Neural cell (in vitro differentiated cells): ENCODE measurements around the gene COX6B2. TPM values are rescaled to one million over a fixed set of nuclear protein-coding genes. Genes with fewer than 3 reads are reported as not detected.

Experiments used
- H2AFZ ChIP-seq: fragments of 200-600, 300-800 bp; sonication (generic), shearing (Covaris generic); 2 replicates; pipeline ENCODE4 v1.6.0; 2014; ENCODE audit warnings: low read depth, mild to moderate bottlenecking, antibody characterized with exemption, low read length, moderate library complexity
- H3F3A ChIP-seq: fragments of 200-600 bp; shearing (Covaris generic); 2 replicates; pipeline ENCODE4 v1.6.1; 2016; ENCODE audit warnings: mild to moderate bottlenecking, moderate library complexity, mixed read lengths, antibody characterized with exemption, low read length; ENCODE audit not compliant: insufficient read depth, poor library complexity, severe bottlenecking
- H3K27ac ChIP-seq: fragments of 200-600, 300-800 bp; sonication (generic), shearing (Covaris generic); 2 replicates; pipeline ENCODE4 v1.5.1; 2014; ENCODE audit warnings: mild to moderate bottlenecking, low read length, moderate library complexity
- H3K27me3 ChIP-seq: fragments of 300-800, 200-600 bp; sonication (generic), shearing (Covaris generic); 2 replicates; pipeline ENCODE4 v1.6.0; 2014; ENCODE audit warnings: mild to moderate bottlenecking, low read depth, low read length, moderate library complexity; ENCODE audit not compliant: insufficient read depth
- H3K36me3 ChIP-seq: fragments of 300-800, 200-600 bp; sonication (generic), shearing (Covaris generic); 2 replicates; pipeline ENCODE4 v1.5.1; 2014; ENCODE audit warnings: mild to moderate bottlenecking, antibody characterized with exemption, low read length, moderate library complexity; ENCODE audit not compliant: insufficient read depth
- H3K4me2 ChIP-seq: fragments of 300-800, 200-600 bp; sonication (generic), shearing (Covaris generic); 2 replicates; pipeline ENCODE4 v1.6.0; 2014; ENCODE audit warnings: mild to moderate bottlenecking, low read length
- H3K4me3 ChIP-seq: fragments of 300-800, 200-600 bp; sonication (generic), shearing (Covaris generic); 2 replicates; pipeline ENCODE4 v1.5.1; 2014; ENCODE audit warnings: mild to moderate bottlenecking, low read length, moderate library complexity
- H3K79me2 ChIP-seq: fragments of 200-600 bp; shearing (Covaris generic); replicated peaks from 2 replicates; pipeline ENCODE4 v1.6.0; 2014; ENCODE audit warnings: mild to moderate bottlenecking, low read length, moderate library complexity; ENCODE audit not compliant: insufficient read depth
- H3K9ac ChIP-seq: fragments of 300-800, 200-600 bp; sonication (generic), shearing (Covaris generic); 2 replicates; pipeline ENCODE4 v1.6.1; 2016; ENCODE audit warnings: mild to moderate bottlenecking, low read length, mixed read lengths
- H3K9me2 ChIP-seq: fragments of 200-600 bp; shearing (Covaris generic); 2 replicates; pipeline ENCODE4 v1.6.1; 2016; ENCODE audit warnings: mild to moderate bottlenecking, low read length, mixed read lengths; ENCODE audit not compliant: insufficient read depth
- H3K9me3 ChIP-seq: fragments of 200-600, 300-800 bp; sonication (generic), shearing (Covaris generic); 2 replicates; pipeline ENCODE4 v1.6.1; 2016; ENCODE audit warnings: mild to moderate bottlenecking, mixed run types, low read length, moderate library complexity, mixed read lengths
- H4K20me1 ChIP-seq: fragments of 200-600 bp; shearing (Covaris generic); 2 replicates; pipeline ENCODE4 v1.6.1; 2016; ENCODE audit warnings: mild to moderate bottlenecking, mixed run types; ENCODE audit not compliant: insufficient read depth
- EP300 ChIP-seq: fragments of 450-650 bp; conservative IDR thresholded peaks from 2 replicates; pipeline ENCODE4 v1.6.1; 2014; ENCODE audit warnings: antibody characterized with exemption, mild to moderate bottlenecking, moderate library complexity; ENCODE audit not compliant: poor library complexity, severe bottlenecking
- EZH2 ChIP-seq: fragments of 200-600, 300-800 bp; shearing (Covaris generic), sonication (generic); IDR thresholded peaks from 2 replicates; pipeline ENCODE4 v1.6.1; 2014; ENCODE audit warnings: antibody characterized with exemption, low read length, borderline replicate concordance, mild to moderate bottlenecking; ENCODE audit not compliant: insufficient read depth, poor library complexity, severe bottlenecking
- MXI1 ChIP-seq: fragments of 450-650 bp; conservative IDR thresholded peaks from 2 replicates; pipeline ENCODE4 v1.6.1; 2014; ENCODE audit warnings: antibody characterized with exemption, mild to moderate bottlenecking; ENCODE audit not compliant: poor library complexity, severe bottlenecking
- POLR2AphosphoS5 ChIP-seq: IDR thresholded peaks from 2 replicates; pipeline ENCODE4 v1.6.1; 2012
- RAD21 ChIP-seq: fragments of 450-650 bp; conservative IDR thresholded peaks from 2 replicates; pipeline ENCODE4 v1.6.1; 2014; ENCODE audit warnings: antibody characterized with exemption, mild to moderate bottlenecking, moderate library complexity
- REST ChIP-seq: IDR thresholded peaks from 2 replicates; pipeline ENCODE4 v1.6.1; 2012; ENCODE audit warnings: borderline replicate concordance
- SMC3 ChIP-seq: fragments of 450-650 bp; conservative IDR thresholded peaks from 2 replicates; pipeline ENCODE4 v1.6.1; 2014; ENCODE audit warnings: antibody characterized with exemption, mild to moderate bottlenecking, moderate library complexity; ENCODE audit not compliant: poor library complexity
- TAF1 ChIP-seq: IDR thresholded peaks from 2 replicates; pipeline ENCODE4 v1.6.1; 2012; ENCODE audit warnings: low read depth
- polyA plus RNA-seq: library from polyadenylated mRNA; depleted of rRNA; stranded (reverse); fragments of >200 nt; gene quantifications from 2 replicates; pipeline ENCODE4 v1.2.3, GENCODE V29; 2014

COX6B2 gene
- polyA plus RNA-seq, 1 donor from 2014 or later: 0.17 TPM

- no peak overlapping the region for H3K9ac ChIP-seq
- H3K27me3 ChIP-seq: peaks cover 35% of the 10 kb centered on the region
- H3K4me2 ChIP-seq: no peak overlapping the region
Observed at GRCh38 chr19:55372316-55373081, 18.0 kb upstream of the COX6B2 start.

GRCh38 chr19:55370305-55370988, 15.9 kb upstream of the COX6B2 start, which contains the start of gene IL11:
Gene IL11 (minus strand): TSS chr19:55370463. CDS start chr19:55370310, 153 bp downstream.
- H3K36me3 ChIP-seq: no peaks in the 10 kb centered on the region
- peaks cover 35% of the 10 kb centered on the region for H3K27me3 ChIP-seq
- H4K20me1 ChIP-seq: no peaks in the 10 kb centered on the region
- H3K27ac ChIP-seq: no peak within 1 kb of the TSS
- H3K4me3 ChIP-seq: peak within 1 kb of the TSS; percentile 68
- no peaks in the 10 kb centered on the region for H3K79me2 ChIP-seq
- peak within 1 kb of the TSS; percentile 49 for H3K9ac ChIP-seq
- H3K4me2 ChIP-seq: peak within 1 kb of the TSS; percentile 48
- no peaks in the 10 kb centered on the region for H3F3A ChIP-seq
- no peaks in the 10 kb centered on the region for H3K9me2 ChIP-seq
- no peaks in the 10 kb centered on the region for H3K9me3 ChIP-seq
- no peak for TF ChIP-seq RAD21
- no peak for TF ChIP-seq POLR2AphosphoS5
- TF ChIP-seq MXI1: no peak
- TF ChIP-seq REST: no peak
- TF ChIP-seq EP300: no peak
- TF ChIP-seq EZH2: no peak
- H2AFZ ChIP-seq: no peak within 1 kb of the TSS

More at GRCh38 chr19:55372316-55373081, 18.0 kb upstream of the COX6B2 start:
- Histone ChIP-seq H3K79me2 (no peaks in the 10 kb centered on the region), H4K20me1 (no peaks in the 10 kb centered on the region), H3K4me3 (no peak overlapping the region), H3K27ac (no peak overlapping the region), H3K9me3 (no peaks in the 10 kb centered on the region), H3F3A (no peaks in the 10 kb centered on the region), H2AFZ (no peak overlapping the region), H3K36me3 (no peaks in the 10 kb centered on the region), H3K9me2 (no peaks in the 10 kb centered on the region)
- TF ChIP-seq EZH2 (no peak), EP300 (no peak), TAF1 (no peak), SMC3 (no peak), REST (no peak), POLR2AphosphoS5 (no peak)
